ENCODE results near the gene TRDMT1. TPM values are rescaled to one million over a fixed set of nuclear protein-coding genes. Genes with fewer than 3 reads are reported as not detected.

Gene TRDMT1
- total RNA-seq, 1 donor from 2014 or later: 16.2 TPM

DNA sequence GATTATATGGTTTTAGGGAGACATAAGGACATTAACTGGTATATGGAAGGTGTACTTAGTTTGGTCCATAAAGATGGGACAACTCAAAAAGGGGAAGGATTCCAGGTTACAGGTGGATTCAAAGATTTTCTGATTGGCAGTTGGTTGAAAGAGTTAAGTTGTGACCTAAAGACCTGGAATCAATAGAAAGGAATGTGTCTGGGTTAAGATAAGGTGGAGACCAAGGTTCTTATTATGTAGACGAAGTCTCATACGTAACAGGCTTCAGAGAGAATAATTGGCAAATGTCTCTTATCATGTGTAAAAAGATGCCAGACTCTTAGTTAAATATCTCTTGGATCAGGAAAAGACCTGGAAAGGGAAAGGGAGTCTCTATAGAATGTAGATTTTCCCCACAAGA, 1.0 kb upstream of the TRDMT1 start:
- Histone ChIP-seq H3K9ac (ENCODE audit: low read depth in 1 of 3, low read length in 3 of 3) (no peak overlapping the region), H3K4me3 (ENCODE audit: low read length in 3 of 3) (no peak overlapping the region), H3K27ac (ENCODE audit: low read depth, low read length) (no peak overlapping the region), H3K27me3 (ENCODE audit: control insufficient read depth in 3 of 3, insufficient read depth in 3 of 3, low read length in 3 of 3) (no peaks in the 10 kb centered on the region), H3K9me3 (ENCODE audit: control insufficient read depth in 3 of 3, low read length in 3 of 3) (no peaks in the 10 kb centered on the region), H3K4me1 (ENCODE audit: control insufficient read depth in 3 of 3, insufficient read depth in 3 of 3, low read length in 3 of 3) (peaks cover 9 to 16% (median 11%) of the 10 kb centered on the region in 3 donors), H3K36me3 (ENCODE audit: control insufficient read depth in 3 of 3, insufficient read depth in 3 of 3, low read length in 3 of 3) (no peaks in the 10 kb centered on the region)

- H3K9me3 ChIP-seq (ENCODE audit: control insufficient read depth in 3 of 3, low read length in 3 of 3): no peaks in the 10 kb centered on the region
- no peaks in the 10 kb centered on the region for H3K36me3 ChIP-seq (ENCODE audit: control insufficient read depth in 3 of 3, insufficient read depth in 3 of 3, low read length in 3 of 3)
- H3K4me1 ChIP-seq (ENCODE audit: control insufficient read depth in 3 of 3, insufficient read depth in 3 of 3, low read length in 3 of 3): peaks cover 9 to 16% (median 11%) of the 10 kb centered on the region in 3 donors
- peak overlapping the region; percentile 82 to 85 (median 84) for H3K9ac ChIP-seq (ENCODE audit: low read depth in 1 of 3, low read length in 3 of 3)
- H3K27ac ChIP-seq (ENCODE audit: low read depth, low read length): peak overlapping the region; percentile 84
- peak overlapping the region; percentile 89 to 92 (median 89) for H3K4me3 ChIP-seq (ENCODE audit: low read length in 3 of 3)
- no peaks in the 10 kb centered on the region for H3K27me3 ChIP-seq (ENCODE audit: control insufficient read depth in 3 of 3, insufficient read depth in 3 of 3, low read length in 3 of 3)
These were observed 283 bp upstream of the TRDMT1 start for GRCh38 chr10:17201794-17202116.

- no peaks in the 10 kb centered on the region for H3K27me3 ChIP-seq (ENCODE audit: control insufficient read depth in 3 of 3, insufficient read depth in 3 of 3, low read length in 3 of 3)
- H3K9ac ChIP-seq (ENCODE audit: low read depth in 1 of 3, low read length in 3 of 3): peak overlapping the region; percentile 82 to 85 (median 84)
- H3K4me1 ChIP-seq (ENCODE audit: control insufficient read depth in 3 of 3, insufficient read depth in 3 of 3, low read length in 3 of 3): peaks cover 9 to 16% (median 11%) of the 10 kb centered on the region in 3 donors
- no peaks in the 10 kb centered on the region for H3K36me3 ChIP-seq (ENCODE audit: control insufficient read depth in 3 of 3, insufficient read depth in 3 of 3, low read length in 3 of 3)
- H3K27ac ChIP-seq (ENCODE audit: low read depth, low read length): peak overlapping the region; percentile 84
- peak overlapping the region; percentile 89 to 92 (median 89) for H3K4me3 ChIP-seq (ENCODE audit: low read length in 3 of 3)
- no peaks in the 10 kb centered on the region for H3K9me3 ChIP-seq (ENCODE audit: control insufficient read depth in 3 of 3, low read length in 3 of 3)
These were observed 1.2 kb downstream of the TRDMT1 start for GRCh38 chr10:17200001-17200911.

GRCh38 chr10:17199351-17199804, 2.1 kb downstream of the TRDMT1 start:
- Histone ChIP-seq H3K4me1 (ENCODE audit: control insufficient read depth in 3 of 3, insufficient read depth in 3 of 3, low read length in 3 of 3) (peaks cover 9 to 16% (median 11%) of the 10 kb centered on the region in 3 donors), H3K36me3 (ENCODE audit: control insufficient read depth in 3 of 3, insufficient read depth in 3 of 3, low read length in 3 of 3) (no peaks in the 10 kb centered on the region), H3K9me3 (ENCODE audit: control insufficient read depth in 3 of 3, low read length in 3 of 3) (no peaks in the 10 kb centered on the region), H3K9ac (ENCODE audit: low read depth in 1 of 3, low read length in 3 of 3) (peak overlapping the region; percentile 82 to 85 (median 84)), H3K27ac (ENCODE audit: low read depth, low read length) (peak overlapping the region; percentile 84), H3K4me3 (ENCODE audit: low read length in 3 of 3) (peak overlapping the region in 2 of 3 donors; percentile 89 to 92), H3K27me3 (ENCODE audit: control insufficient read depth in 3 of 3, insufficient read depth in 3 of 3, low read length in 3 of 3) (no peaks in the 10 kb centered on the region)

DNA sequence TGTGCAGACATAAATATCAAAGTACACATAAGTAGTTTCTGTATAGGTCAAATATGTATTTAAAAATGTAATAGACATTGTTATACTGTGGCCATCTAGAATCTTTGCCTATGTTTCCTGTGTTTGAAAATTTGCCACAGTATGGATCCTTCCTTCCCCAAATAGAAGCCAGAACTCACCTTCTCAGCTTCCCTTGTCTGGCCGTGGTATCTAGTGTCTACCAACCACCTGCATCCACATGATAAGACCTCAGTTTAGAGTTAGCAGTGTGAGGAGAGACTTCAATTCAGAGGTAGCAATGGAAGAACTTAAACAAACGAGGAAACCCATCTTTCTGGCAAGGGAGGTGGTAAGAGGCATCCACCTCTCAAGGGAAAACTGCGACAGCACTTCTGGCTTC, 4.9 kb downstream of the TRDMT1 start:
- no peak overlapping the region for H3K27ac ChIP-seq (ENCODE audit: low read depth, low read length)
- H3K36me3 ChIP-seq (ENCODE audit: control insufficient read depth in 3 of 3, insufficient read depth in 3 of 3, low read length in 3 of 3): no peaks in the 10 kb centered on the region
- H3K9ac ChIP-seq (ENCODE audit: low read depth in 1 of 3, low read length in 3 of 3): no peak overlapping the region
- H3K4me3 ChIP-seq (ENCODE audit: low read length in 3 of 3): no peak overlapping the region
- no peaks in the 10 kb centered on the region for H3K27me3 ChIP-seq (ENCODE audit: control insufficient read depth in 3 of 3, insufficient read depth in 3 of 3, low read length in 3 of 3)
- no peaks in the 10 kb centered on the region for H3K9me3 ChIP-seq (ENCODE audit: control insufficient read depth in 3 of 3, low read length in 3 of 3)
- H3K4me1 ChIP-seq (ENCODE audit: control insufficient read depth in 3 of 3, insufficient read depth in 3 of 3, low read length in 3 of 3): peaks cover 6 to 12% (median 11%) of the 10 kb centered on the region in 3 donors

GRCh38 chr10:17196045-17196444, 5.4 kb downstream of the TRDMT1 start:
- Histone ChIP-seq H3K27me3 (ENCODE audit: control insufficient read depth in 3 of 3, insufficient read depth in 3 of 3, low read length in 3 of 3) (no peaks in the 10 kb centered on the region), H3K4me1 (ENCODE audit: control insufficient read depth in 3 of 3, insufficient read depth in 3 of 3, low read length in 3 of 3) (peaks cover 6 to 12% (median 11%) of the 10 kb centered on the region in 3 donors), H3K27ac (ENCODE audit: low read depth, low read length) (no peak overlapping the region), H3K4me3 (ENCODE audit: low read length in 3 of 3) (no peak overlapping the region), H3K9me3 (ENCODE audit: control insufficient read depth in 3 of 3, low read length in 3 of 3) (no peaks in the 10 kb centered on the region), H3K9ac (ENCODE audit: low read depth in 1 of 3, low read length in 3 of 3) (no peak overlapping the region), H3K36me3 (ENCODE audit: control insufficient read depth in 3 of 3, insufficient read depth in 3 of 3, low read length in 3 of 3) (no peaks in the 10 kb centered on the region)

- Histone ChIP-seq H3K27me3 (ENCODE audit: control insufficient read depth in 3 of 3, insufficient read depth in 3 of 3, low read length in 3 of 3) (no peaks in the 10 kb centered on the region), H3K9me3 (ENCODE audit: control insufficient read depth in 3 of 3, low read length in 3 of 3) (no peaks in the 10 kb centered on the region), H3K4me1 (ENCODE audit: control insufficient read depth in 3 of 3, insufficient read depth in 3 of 3, low read length in 3 of 3) (peaks cover 6 to 11% (median 10%) of the 10 kb centered on the region in 3 donors), H3K36me3 (ENCODE audit: control insufficient read depth in 3 of 3, insufficient read depth in 3 of 3, low read length in 3 of 3) (no peaks in the 10 kb centered on the region), H3K9ac (ENCODE audit: low read depth in 1 of 3, low read length in 3 of 3) (no peak overlapping the region), H3K27ac (ENCODE audit: low read depth, low read length) (no peak overlapping the region), H3K4me3 (ENCODE audit: low read length in 3 of 3) (no peak overlapping the region)
These were observed 6.4 kb downstream of the TRDMT1 start for GRCh38 chr10:17195083-17195482.

DNA sequence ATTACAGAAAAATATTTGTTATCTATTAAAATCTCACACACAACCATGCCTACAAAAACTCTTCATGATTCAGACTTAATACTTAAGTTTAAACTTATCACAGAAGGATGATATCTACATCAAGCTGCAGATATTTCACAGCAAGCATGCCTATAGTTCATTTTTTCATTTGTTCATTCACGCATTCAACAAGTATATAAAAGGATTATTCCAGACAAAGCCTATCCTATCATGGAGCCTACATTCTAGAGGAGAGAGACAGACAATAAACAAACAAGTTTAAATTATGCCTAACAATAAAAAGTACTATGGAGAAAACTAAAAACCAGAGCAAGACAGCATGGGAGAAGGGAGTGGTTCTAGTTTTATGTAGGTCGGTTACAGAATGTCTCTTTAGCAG, 10.9 kb downstream of the TRDMT1 start:
- no peaks in the 10 kb centered on the region for H3K36me3 ChIP-seq (ENCODE audit: control insufficient read depth in 3 of 3, insufficient read depth in 3 of 3, low read length in 3 of 3)
- H3K27me3 ChIP-seq (ENCODE audit: control insufficient read depth in 3 of 3, insufficient read depth in 3 of 3, low read length in 3 of 3): no peaks in the 10 kb centered on the region
- H3K27ac ChIP-seq (ENCODE audit: low read depth, low read length): no peak overlapping the region
- no peaks in the 10 kb centered on the region for H3K4me1 ChIP-seq (ENCODE audit: control insufficient read depth in 3 of 3, insufficient read depth in 3 of 3, low read length in 3 of 3)
- no peaks in the 10 kb centered on the region for H3K9me3 ChIP-seq (ENCODE audit: control insufficient read depth in 3 of 3, low read length in 3 of 3)
- H3K4me3 ChIP-seq (ENCODE audit: low read length in 3 of 3): no peak overlapping the region
- no peak overlapping the region for H3K9ac ChIP-seq (ENCODE audit: low read depth in 1 of 3, low read length in 3 of 3)

- Histone ChIP-seq H3K27ac (ENCODE audit: low read depth, low read length) (no peak overlapping the region), H3K4me3 (ENCODE audit: low read length in 3 of 3) (no peak overlapping the region), H3K9ac (ENCODE audit: low read depth in 1 of 3, low read length in 3 of 3) (no peak overlapping the region), H3K27me3 (ENCODE audit: control insufficient read depth in 3 of 3, insufficient read depth in 3 of 3, low read length in 3 of 3) (no peaks in the 10 kb centered on the region), H3K4me1 (ENCODE audit: control insufficient read depth in 3 of 3, insufficient read depth in 3 of 3, low read length in 3 of 3) (no peaks in the 10 kb centered on the region), H3K9me3 (ENCODE audit: control insufficient read depth in 3 of 3, low read length in 3 of 3) (no peaks in the 10 kb centered on the region), H3K36me3 (ENCODE audit: control insufficient read depth in 3 of 3, insufficient read depth in 3 of 3, low read length in 3 of 3) (no peaks in the 10 kb centered on the region)
These were observed 12.8 kb downstream of the TRDMT1 start for GRCh38 chr10:17188644-17189172.

GRCh38 chr10:17185873-17186272, 15.6 kb downstream of the TRDMT1 start:
- Histone ChIP-seq H3K27me3 (ENCODE audit: control insufficient read depth in 3 of 3, insufficient read depth in 3 of 3, low read length in 3 of 3) (no peaks in the 10 kb centered on the region), H3K4me1 (ENCODE audit: control insufficient read depth in 3 of 3, insufficient read depth in 3 of 3, low read length in 3 of 3) (no peaks in the 10 kb centered on the region), H3K4me3 (ENCODE audit: low read length in 3 of 3) (no peak overlapping the region), H3K27ac (ENCODE audit: low read depth, low read length) (no peak overlapping the region), H3K36me3 (ENCODE audit: control insufficient read depth in 3 of 3, insufficient read depth in 3 of 3, low read length in 3 of 3) (no peaks in the 10 kb centered on the region), H3K9me3 (ENCODE audit: control insufficient read depth in 3 of 3, low read length in 3 of 3) (no peaks in the 10 kb centered on the region), H3K9ac (ENCODE audit: low read depth in 1 of 3, low read length in 3 of 3) (no peak overlapping the region)

Data from skeletal muscle tissue (tissue), 4 donors.